Breast epithelium (tissue), 4 donors: Measurements from ENCODE around the gene GTF2F2. TPM values are rescaled to one million over a fixed set of nuclear protein-coding genes. Genes with fewer than 3 reads are reported as not detected.
"Not testable (repeated sequence)": the region's sequence is repeated elsewhere in the genome, so short reads cannot be mapped to it uniquely, and the experiment has no call there.

Source experiments
- DNase-seq, 2 donors: peaks; one replicate each; pipeline ENCODE4 v3.0.0-alpha.2; 2019; ENCODE audit warnings: low spot score in 2 of 2
- H3K27ac ChIP-seq, 2 donors: fragments of 200-600 bp; sonication (generic) in 1 of 2; one replicate each; pipeline ENCODE4 v1.5.1; 2016 to 2019; ENCODE audit warnings: mild to moderate bottlenecking in 1 of 2
- H3K27me3 ChIP-seq, 2 donors: fragments of 200-600 bp; sonication (generic) in 1 of 2; one replicate each; pipeline versions ENCODE4 v1.5.1 to v1.6.0; 2017 to 2019; ENCODE audit warnings: control low read depth in 1 of 2, mild to moderate bottlenecking in 1 of 2
- H3K36me3 ChIP-seq: fragments of 200-600 bp; one replicate; pipeline ENCODE4 v1.5.1; 2019
- H3K4me1 ChIP-seq, 2 donors: fragments of 200-600 bp; sonication (generic); one replicate each; pipeline ENCODE4 v1.5.1; 2016 to 2019; ENCODE audit warnings: control low read depth in 1 of 2
- H3K4me3 ChIP-seq, 3 donors: fragments of 200-600 bp; sonication (generic); 1 replicate in 2 of 3; 2 replicates in 1 of 3; pipeline ENCODE4 v1.5.1; 2016 to 2019; ENCODE audit warnings: mild to moderate bottlenecking in 3 of 3, moderate library complexity in 2 of 3
- H3K9me3 ChIP-seq, 2 donors: fragments of 200-600 bp; sonication (generic) in 1 of 2; one replicate each; pipeline ENCODE4 v1.5.1; 2016 to 2019; ENCODE audit warnings: control low read depth in 1 of 2
- CTCF ChIP-seq, 3 donors: fragments of 450-650 bp; IDR thresholded peaks; one replicate each; pipeline ENCODE4 v1.5.1; 2016 to 2017; ENCODE audit warnings: antibody characterized with exemption in 3 of 3, mild to moderate bottlenecking in 3 of 3, moderate library complexity in 3 of 3
- POLR2A ChIP-seq: fragments of 450-650 bp; IDR thresholded peaks from one replicate; pipeline ENCODE4 v1.6.1; 2016; ENCODE audit warnings: antibody characterized with exemption, mild to moderate bottlenecking, moderate library complexity
- POLR2AphosphoS5 ChIP-seq, 3 donors: sonication (generic); formaldehyde crosslinking; IDR thresholded peaks; one replicate each; pipeline ENCODE4 v1.6.1; 2017; ENCODE audit warnings: antibody characterized with exemption in 3 of 3
- intact Hi-C: fragments of 100-400 bp; cut with DNase I; formaldehyde crosslinking; loops from one replicate; pipeline ENCODE4 v1.15.1; 2023; ENCODE audit warnings: low total_unique reads
- total RNA-seq, 3 donors: library from RNA; depleted of rRNA; stranded (reverse); fragments of >200 nt; gene quantifications; one replicate each; pipeline ENCODE4 v1.1.0, GENCODE V29; 2016

The GTF2F2 gene
- total RNA-seq, 3 donors from 2014 or later: 10.9 to 23.4 (median 20.6) TPM

- TF ChIP-seq POLR2AphosphoS5 (IDR thresholded peaks at IDR 0.05): no peak
- TF ChIP-seq CTCF (IDR thresholded peaks at IDR 0.05): no peak
- no peak for TF ChIP-seq POLR2A
- no peak for DNase-seq
Measured at GRCh38 chr13:45292176-45292575, 171.9 kb downstream of the GTF2F2 start.

DNA sequence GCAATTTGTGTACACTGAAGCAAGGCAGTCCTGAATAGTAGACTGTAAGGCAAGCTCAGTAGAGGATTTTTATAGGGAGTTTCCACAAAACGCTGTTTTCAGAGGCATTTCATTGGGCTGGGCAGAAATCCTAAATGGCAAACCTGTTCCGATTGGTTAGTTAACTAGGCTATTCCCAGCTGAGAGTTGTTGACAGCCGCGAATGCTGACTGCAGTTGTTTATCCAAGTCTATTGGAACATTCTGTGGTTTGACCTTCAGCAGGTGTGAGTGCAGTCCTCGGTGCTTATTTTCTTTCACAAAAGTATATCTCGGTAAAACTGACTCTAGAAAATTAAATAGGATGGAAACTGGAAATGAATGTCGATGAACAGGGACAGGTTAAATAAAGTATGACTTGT is 175.2 kb downstream of the GTF2F2 start:
- Histone ChIP-seq H3K4me3 (no peak overlapping the region), H3K27me3 (no peaks in the 10 kb centered on the region), H3K27ac (no peak overlapping the region), H3K4me1 (no peaks in the 10 kb centered on the region), H3K36me3 (no peaks in the 10 kb centered on the region), H3K9me3 (no peaks in the 10 kb centered on the region)
- TF ChIP-seq CTCF (IDR thresholded peaks at IDR 0.05) (no peak), POLR2AphosphoS5 (IDR thresholded peaks at IDR 0.05) (no peak), POLR2A (no peak)
- intact Hi-C loops: no loop called here
- no peak for DNase-seq

More at GRCh38 chr13:45292176-45292575, 171.9 kb downstream of the GTF2F2 start:
- intact Hi-C loops: no loop called here
- H3K27me3 ChIP-seq: no peaks in the 10 kb centered on the region
- H3K27ac ChIP-seq: no peak overlapping the region
- H3K36me3 ChIP-seq: no peaks in the 10 kb centered on the region
- H3K9me3 ChIP-seq: no peaks in the 10 kb centered on the region
- H3K4me3 ChIP-seq: no peak overlapping the region
- H3K4me1 ChIP-seq: no peaks in the 10 kb centered on the region

GRCh38 chr13:45296259-45296658 is 175.9 kb downstream of the GTF2F2 start:
- no peaks in the 10 kb centered on the region for H3K4me1 ChIP-seq
- no peaks in the 10 kb centered on the region for H3K36me3 ChIP-seq
- intact Hi-C loops: no loop called here
- no peak for DNase-seq
- H3K27me3 ChIP-seq: no peaks in the 10 kb centered on the region
- TF ChIP-seq CTCF (IDR thresholded peaks at IDR 0.05): no peak
- no peak for TF ChIP-seq POLR2A
- no peak for TF ChIP-seq POLR2AphosphoS5 (IDR thresholded peaks at IDR 0.05)
- no peak overlapping the region for H3K27ac ChIP-seq
- H3K4me3 ChIP-seq: no peak overlapping the region
- H3K9me3 ChIP-seq: no peaks in the 10 kb centered on the region

GRCh38 chr13:45297456-45298205 is 177.3 kb downstream of the GTF2F2 start:
- no peaks in the 10 kb centered on the region for H3K9me3 ChIP-seq
- TF ChIP-seq POLR2AphosphoS5 (IDR thresholded peaks at IDR 0.05) (no peak), CTCF (IDR thresholded peaks at IDR 0.05) (no peak), POLR2A (no peak)
- intact Hi-C loops: no loop called here
- H3K27ac ChIP-seq: no peak overlapping the region
- no peaks in the 10 kb centered on the region for H3K27me3 ChIP-seq
- H3K4me3 ChIP-seq: no peak overlapping the region
- H3K36me3 ChIP-seq: no peaks in the 10 kb centered on the region
- H3K4me1 ChIP-seq: no peaks in the 10 kb centered on the region
- no peak for DNase-seq

- intact Hi-C loops: no loop called here
- H3K4me3 ChIP-seq: no peak overlapping the region
- no peaks in the 10 kb centered on the region for H3K9me3 ChIP-seq
- TF ChIP-seq POLR2AphosphoS5 (IDR thresholded peaks at IDR 0.05) (no peak), POLR2A (no peak), CTCF (IDR thresholded peaks at IDR 0.05) (no peak)
- H3K4me1 ChIP-seq: no peaks in the 10 kb centered on the region
- H3K27me3 ChIP-seq: no peaks in the 10 kb centered on the region
- no peak for DNase-seq
- no peaks in the 10 kb centered on the region for H3K36me3 ChIP-seq
- H3K27ac ChIP-seq: no peak overlapping the region
Measured at GRCh38 chr13:45298206-45298505, 177.8 kb downstream of the GTF2F2 start.

DNA sequence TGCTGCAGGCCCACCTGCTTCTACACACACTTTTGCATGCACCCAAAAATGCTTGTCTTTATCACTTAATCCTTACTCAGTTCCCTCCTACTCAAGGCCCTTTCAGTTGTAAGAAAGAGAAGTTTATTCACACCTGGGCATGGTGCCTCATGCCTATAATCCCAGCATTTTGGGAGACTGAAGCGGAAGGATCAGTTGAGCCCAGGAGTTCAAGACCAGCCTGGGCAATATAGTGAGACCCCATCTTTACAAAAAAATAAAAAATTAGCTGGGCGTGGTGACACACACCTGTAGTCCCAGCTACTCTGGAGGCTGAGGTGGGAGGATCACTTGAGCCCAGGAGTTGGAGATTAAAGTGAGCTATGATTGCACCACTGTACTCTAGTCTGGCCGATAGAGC is 178.2 kb downstream of the GTF2F2 start:
- H3K4me3 ChIP-seq, H3K27ac ChIP-seq, intact Hi-C loops, H3K4me1 ChIP-seq, DNase-seq, H3K9me3 ChIP-seq, H3K36me3 ChIP-seq, H3K27me3 ChIP-seq: not testable (repeated sequence)
